Measurements from ENCODE around the gene BTN3A1.

BTN3A1 gene

DNA sequence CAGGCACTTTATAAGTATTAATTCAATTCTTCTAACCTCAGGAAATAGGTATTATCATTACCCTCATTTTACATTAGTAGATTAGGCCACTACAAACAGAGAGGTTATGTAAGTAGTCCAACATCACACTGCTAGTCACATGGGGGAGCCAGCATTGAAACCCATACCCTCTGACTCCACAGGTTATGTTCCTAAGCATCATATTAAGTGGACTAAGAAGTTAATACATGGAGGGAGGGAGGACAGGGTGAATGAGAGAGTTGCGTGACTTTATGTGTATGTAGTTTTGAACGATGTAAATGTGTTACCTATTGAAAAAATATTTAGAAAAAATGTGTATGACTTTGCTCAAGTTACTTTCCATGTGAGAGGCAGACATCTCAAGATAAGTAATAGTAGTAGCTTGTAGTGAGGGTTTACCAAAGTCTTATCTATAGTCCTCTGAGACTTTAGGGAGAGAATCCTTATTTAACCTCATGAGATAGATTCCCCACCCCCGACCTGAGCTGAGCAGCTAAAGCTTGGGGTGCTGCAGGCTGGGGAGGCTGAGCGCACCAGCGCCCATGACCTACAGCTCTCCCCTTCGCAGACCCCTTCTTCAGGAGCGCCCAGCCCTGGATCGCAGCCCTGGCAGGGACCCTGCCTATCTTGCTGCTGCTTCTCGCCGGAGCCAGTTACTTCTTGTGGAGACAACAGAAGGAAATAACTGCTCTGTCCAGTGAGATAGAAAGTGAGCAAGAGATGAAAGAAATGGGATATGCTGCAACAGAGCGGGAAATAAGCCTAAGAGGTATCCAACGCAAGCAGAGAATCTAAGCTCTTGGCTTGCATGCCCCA is 29.5 kb upstream of the BTN3A1 start:
- no peak for TF ChIP-seq CTCF (IDR thresholded peaks at IDR 0.05)

- no peak for TF ChIP-seq CTCF (IDR thresholded peaks at IDR 0.05)
Observed at GRCh38 chr6:26375270-26375669, 26.8 kb upstream of the BTN3A1 start.

DNA sequence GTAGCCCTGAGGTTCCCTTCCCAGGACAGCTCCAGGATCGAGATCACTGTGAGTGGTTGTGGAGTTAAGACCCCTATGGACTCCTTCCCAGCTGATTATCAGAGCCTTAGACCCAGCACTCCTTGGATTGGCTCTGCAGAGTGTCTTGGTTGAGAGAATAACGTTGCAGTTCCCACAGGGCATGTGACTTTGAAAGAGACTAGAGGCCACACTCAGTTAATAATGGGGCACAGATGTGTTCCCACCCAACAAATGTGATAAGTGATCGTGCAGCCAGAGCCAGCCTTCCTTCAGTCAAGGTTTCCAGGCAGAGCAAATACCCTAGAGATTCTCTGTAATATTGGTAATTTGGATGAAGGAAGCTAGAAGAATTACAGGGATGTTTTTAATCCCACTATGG is 24.4 kb upstream of the BTN3A1 start:
- TF ChIP-seq CTCF (IDR thresholded peaks at IDR 0.05), result no peak

DNA sequence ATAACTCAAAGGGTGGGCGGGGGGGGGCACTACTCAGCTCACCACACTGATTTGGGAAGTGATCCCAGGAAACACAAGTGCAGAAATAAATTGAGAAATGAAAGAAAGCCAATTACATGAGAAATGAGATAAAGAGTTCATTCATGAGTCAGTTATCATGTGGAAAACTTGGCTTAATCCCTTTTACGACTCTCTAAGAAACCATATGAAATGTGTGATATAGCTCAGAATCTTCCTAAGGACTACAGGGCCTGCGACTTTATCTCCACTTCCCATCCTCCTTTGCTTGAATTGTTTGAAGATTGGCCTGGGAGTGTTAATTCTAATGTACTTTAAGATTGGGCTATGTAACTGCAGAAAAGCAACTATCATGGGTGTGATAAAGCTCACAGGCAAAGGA is 22.8 kb upstream of the BTN3A1 start:
- TF ChIP-seq CTCF (IDR thresholded peaks at IDR 0.05), result no peak

DNA sequence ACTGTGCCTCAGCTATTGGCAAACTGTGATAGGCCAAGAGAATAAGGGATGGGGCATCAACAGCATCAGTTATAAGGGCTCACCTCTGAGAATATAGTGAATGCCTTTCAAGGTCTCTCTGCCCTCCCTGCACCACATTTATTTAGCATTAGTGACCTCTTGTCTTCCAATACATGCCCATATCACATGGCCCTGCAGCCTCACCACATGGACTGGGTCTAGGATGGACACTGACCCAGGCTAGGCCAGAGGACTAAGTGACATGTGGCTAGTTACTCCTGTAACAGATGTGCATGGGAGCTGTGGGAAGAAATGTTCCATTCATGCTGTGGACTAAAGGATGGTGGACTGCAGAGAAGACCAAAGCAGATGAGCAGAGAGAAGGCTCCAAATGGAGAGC is 22.3 kb upstream of the BTN3A1 start:
- no peak for TF ChIP-seq CTCF (IDR thresholded peaks at IDR 0.05)

DNA sequence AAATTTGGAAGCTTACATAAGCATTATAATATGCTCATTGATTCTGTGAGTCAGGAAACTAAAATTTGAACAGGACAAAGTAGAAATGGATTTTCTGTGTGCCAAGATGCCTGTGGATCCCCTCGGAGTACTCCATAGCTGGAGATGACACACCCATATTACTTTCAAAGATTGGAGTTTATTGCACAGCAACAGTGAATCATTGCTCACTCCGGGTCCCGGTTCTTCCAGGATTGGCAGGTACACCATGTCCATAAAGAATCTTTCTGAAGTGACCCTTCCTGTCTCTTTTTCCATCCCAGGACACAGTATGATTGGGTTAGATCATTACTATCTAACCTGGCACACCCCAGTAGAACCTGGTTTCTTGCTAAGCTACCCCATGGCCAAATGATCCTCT is 21.8 kb upstream of the BTN3A1 start:
- TF ChIP-seq CTCF (IDR thresholded peaks at IDR 0.05), result no peak

DNA sequence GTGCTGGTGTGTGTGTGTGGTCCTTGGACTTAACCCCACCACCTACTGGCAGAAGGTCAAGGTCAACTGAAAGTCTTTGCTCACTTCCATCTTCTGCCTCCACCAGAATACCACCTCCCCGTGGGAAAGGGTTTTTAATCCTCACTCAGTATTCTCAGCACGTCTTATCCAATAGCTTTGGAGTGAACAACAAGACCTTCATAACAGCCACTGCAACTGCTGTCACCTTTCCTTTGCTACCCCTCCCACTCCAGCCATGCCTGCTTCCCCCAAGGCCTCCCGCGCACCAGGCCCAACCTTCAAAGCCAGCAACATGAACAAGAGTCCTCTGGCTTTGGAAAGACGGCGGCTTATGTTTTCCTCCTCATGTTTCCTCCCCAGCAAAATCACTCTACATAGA is 20.0 kb upstream of the BTN3A1 start:
- TF ChIP-seq CTCF (IDR thresholded peaks at IDR 0.05), result no peak
